Tibial nerve (tissue), 4 donors: ENCODE data around the gene SDK2.

Experiments used
- EP300 ChIP-seq, 2 donors: sonication (generic); formaldehyde crosslinking; IDR thresholded peaks; one replicate each; pipeline ENCODE4 v1.6.1; 2017; ENCODE audit warnings: antibody characterized with exemption in 2 of 2, mild to moderate bottlenecking in 1 of 2
- POLR2A ChIP-seq, 2 donors: fragments of 450-650 bp; IDR thresholded peaks; one replicate each; pipeline ENCODE4 v1.6.1; 2017; ENCODE audit warnings: antibody characterized with exemption in 2 of 2, mild to moderate bottlenecking in 2 of 2, moderate library complexity in 2 of 2
- TF ChIP-seq, protein P1 (sequence below), 5 experiments: fragments of 200-600 bp in 3 of 5; fragments of 450-650 bp in 2 of 5; sonication (generic) in 3 of 5; IDR thresholded peaks; one replicate each; pipeline ENCODE4 v1.5.1; 2016 to 2019; ENCODE audit warnings: antibody characterized with exemption in 5 of 5, mild to moderate bottlenecking in 3 of 5, moderate library complexity in 2 of 5

DNA sequence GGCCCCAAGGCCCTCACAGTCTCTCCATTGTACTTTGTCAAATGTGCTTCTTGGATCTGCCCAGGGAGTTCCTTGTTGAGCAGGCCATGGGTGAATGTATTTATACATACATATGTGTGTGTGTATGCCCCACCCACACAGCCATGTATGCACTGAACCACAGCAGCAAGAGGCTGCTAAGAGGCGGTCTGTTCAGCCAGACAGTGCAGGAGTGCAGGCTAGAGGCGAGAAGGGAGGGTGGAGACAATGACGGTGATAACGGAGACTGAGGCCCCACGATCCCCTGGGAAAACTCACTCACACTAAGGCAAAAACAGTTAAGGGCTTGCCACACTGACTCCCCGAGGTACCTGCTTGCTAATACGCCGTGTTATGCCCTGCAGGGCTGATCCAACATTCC lies 181.4 kb downstream of the SDK2 start:
- TF ChIP-seq, protein P1, sequence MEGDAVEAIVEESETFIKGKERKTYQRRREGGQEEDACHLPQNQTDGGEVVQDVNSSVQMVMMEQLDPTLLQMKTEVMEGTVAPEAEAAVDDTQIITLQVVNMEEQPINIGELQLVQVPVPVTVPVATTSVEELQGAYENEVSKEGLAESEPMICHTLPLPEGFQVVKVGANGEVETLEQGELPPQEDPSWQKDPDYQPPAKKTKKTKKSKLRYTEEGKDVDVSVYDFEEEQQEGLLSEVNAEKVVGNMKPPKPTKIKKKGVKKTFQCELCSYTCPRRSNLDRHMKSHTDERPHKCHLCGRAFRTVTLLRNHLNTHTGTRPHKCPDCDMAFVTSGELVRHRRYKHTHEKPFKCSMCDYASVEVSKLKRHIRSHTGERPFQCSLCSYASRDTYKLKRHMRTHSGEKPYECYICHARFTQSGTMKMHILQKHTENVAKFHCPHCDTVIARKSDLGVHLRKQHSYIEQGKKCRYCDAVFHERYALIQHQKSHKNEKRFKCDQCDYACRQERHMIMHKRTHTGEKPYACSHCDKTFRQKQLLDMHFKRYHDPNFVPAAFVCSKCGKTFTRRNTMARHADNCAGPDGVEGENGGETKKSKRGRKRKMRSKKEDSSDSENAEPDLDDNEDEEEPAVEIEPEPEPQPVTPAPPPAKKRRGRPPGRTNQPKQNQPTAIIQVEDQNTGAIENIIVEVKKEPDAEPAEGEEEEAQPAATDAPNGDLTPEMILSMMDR (IDR thresholded peaks at IDR 0.05): no peak
- TF ChIP-seq POLR2A (IDR thresholded peaks at IDR 0.05) (no peak), EP300 (IDR thresholded peaks at IDR 0.05) (no peak)
